GM21576 (cell line): Measurements from ENCODE around the gene MRPL1.
A peak's percentile ranks its signal among the peaks of the same experiment; 100 is the strongest.

Experiments
- ATAC-seq: cut with Tn5 transposase; IDR thresholded peaks from one replicate; pipeline ENCODE4 v1.9.1; 2021; ENCODE audit warnings: mild to moderate bottlenecking, moderate library complexity; ENCODE audit not compliant: unreplicated experiment

MRPL1 gene

DNA sequence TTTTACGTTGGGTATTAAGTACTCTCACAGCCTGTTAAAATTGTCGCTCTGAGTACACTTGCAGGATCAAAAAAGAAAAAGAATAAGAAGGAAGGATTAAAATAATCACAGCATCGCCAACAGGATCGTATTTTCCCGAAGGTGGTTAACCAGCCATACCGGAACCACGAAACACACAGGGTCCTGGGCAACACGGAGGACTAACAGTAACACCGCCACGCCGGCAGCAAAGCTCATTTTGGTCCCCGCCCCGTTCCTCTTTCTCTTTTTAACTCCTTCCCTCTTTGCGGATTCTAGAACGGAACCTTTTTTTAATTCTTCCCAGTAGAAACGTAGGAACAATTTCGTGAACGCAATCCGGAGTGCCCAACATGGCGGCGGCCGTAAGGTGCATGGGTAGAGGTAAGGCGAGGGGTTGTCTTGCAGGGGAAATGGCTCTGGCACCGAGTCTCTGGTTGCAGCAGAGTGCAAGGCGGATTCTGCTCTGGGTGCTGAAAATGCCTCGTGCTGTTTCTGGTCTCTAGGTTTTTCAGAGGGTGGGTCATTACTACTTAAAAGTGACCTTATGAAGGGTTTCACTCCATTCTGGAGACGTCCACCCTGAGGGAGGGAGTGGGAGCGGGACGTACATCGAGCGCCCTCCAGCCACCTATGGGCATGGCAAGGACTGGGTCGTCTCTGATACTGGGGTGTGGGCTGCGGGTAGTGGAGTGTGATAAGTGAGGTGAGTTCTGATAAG, at the start of gene MRPL1:
Gene MRPL1 (plus strand): TSS at position 353 of the 739 bp plus-strand sequence. CDS start 19 bp downstream, at position 372.
- ATAC-seq: peak; percentile 79

DNA sequence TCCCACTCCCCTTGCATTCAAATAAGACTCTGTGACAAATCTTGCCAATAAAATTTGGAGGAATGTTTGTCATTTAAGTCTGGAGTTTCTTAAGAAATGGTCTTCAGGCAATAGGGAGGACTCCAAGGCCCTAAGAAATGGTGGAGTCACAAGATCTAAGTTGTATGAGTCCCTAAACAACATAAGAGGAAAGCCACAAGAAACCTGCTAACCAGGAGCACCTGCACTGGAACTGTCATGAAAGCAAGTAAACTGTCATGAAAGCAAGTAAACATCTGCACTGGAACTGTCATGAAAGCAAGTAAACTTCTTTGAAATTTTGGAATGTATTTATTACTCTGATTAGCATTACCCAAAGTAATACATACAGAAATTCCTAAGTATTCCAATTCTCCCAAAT, 47.0 kb upstream of the MRPL1 start:
- no peak for ATAC-seq

DNA sequence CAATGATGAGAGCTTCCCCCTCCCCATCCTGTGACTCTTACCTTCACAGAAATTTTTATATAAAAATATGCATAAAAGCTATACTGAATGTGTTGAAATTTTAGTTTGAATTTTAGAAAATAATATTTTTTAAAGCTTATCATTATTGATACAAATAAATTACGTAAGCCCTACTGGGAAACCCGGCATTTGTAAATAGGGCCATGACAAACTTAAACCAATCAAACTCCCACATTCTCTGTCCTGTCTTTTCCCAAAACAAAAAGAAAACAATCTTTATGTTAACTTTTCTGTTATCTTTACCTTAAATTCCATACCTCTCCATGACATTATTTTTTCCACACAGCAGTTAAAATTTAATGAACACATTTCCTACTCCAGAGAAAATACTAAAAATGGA, 46.1 kb upstream of the MRPL1 start:
- no peak for ATAC-seq

DNA sequence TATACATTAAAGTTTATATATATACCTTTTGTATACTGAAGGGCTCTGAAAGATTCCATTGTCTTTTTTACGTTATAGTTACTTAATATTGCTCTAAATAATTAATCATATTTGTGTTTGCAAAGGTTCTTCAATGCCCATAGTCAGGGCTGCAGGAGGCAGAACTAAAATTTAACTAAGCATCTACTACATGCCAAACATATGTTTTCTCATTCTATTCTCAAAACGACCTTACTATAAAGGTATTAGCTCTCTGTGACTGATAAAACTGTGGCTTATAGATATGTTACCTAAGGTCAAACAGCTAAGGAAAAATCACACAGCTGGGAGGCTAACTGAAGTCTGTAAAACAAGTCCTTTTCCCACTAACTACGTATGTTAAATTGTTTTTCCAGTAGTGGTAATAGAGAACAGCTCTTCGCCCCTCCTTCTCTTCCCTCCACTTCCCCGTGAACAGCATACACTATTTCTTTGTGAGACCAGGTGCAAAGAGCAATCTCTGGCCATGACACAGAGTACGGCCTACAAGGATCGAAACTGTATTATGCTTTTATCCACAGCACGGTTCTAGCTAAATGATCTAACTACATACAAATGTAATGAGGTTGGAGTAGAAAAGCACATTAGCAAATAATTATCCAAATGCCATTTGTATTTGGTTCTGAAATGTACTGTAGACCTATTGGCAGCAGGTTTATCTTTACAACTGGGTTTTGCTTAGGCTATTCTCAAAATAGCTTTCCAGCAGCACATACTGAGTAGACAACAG, 45.1 kb upstream of the MRPL1 start:
- ATAC-seq: no peak

DNA sequence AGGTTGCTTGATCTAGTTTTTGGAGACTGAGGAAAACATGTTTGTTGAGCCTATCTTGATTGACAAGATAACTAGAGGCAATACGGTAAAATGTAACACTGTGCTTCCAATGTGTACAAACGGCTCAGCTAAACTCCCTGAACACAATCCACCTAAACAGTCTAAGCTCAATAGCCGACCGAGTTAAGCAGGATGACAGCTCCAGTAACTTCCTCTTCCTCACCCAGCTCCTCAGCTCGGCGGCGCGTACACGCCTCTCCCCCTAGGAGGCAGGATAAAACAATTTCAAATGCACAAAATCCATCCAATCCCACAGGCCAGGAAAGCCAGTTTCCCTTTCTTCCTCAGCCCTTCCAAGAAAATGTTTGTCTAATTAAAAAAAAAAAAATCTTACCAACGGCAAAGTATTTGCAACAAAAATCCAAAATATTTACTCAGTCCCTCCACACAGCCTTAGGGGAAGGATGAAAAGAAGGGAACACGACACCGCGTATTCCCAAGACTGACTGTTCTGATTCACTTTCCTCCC, 44.5 kb upstream of the MRPL1 start:
- ATAC-seq: peak; percentile 27

DNA sequence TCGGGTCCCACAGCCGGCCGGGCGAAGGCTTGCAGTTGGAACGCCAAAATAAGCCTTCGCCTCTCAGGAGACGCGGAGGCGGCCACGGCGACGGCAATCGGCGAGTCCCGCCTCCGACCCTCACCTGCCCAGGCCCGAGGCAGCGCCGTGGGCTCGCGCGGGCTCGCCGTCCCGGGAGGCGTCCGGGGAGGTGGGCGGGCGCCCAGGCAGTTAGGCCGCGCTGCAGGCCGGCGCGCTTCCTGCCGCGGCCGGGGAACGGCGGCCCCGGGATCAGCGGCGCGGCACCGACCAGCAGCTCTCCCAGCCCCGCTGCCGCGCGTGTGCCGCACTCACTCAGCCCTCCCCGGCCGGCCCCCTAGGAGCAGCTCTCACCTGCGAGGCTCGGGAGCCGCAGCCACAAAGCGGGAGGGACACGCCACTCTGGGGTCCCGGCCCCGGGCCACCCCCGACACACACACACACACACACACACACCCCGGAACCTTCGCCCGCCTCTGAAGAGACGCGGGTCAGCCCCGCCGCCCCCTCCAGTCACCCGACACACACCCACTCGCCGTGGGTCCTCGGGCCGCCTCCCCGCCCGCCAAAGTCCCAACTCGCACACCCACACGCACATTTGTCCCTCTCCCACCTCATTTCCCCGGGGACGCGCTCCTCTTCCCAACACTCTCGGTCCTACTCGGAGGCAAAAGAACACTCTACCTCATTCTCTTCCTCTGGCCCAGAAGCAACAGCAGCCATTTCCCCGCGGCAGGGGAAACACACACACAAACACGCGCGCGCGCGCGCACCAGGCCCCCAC, 43.8 kb upstream of the MRPL1 start, which contains the start of gene CNOT6L:
Gene CNOT6L (minus strand): TSS at position 767 of the 802 bp plus-strand sequence. CDS start 60 bp downstream, at position 707.
- peak; percentile 18 for ATAC-seq

DNA sequence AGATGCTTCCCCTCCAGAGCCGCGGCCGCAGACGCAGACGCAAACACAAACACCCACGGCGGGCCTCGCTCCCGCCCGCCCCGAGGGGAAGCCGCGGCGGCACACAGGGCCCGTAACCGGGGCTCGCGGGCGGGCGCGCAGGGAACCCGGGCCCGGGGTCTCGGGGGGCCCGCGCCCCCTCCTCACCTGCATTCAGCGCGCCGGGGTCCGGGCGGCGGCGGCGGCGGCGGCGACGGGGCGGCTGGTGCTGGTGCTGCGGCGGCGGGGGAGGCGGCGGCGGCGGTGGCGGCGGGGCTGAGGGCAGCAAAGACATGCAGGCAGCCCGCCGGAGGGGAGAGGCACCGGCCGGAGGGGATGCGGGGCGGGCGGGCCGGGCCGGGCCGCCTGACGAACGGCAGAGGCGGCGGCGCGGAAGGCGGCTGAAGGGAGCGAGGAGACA, 43.2 kb upstream of the MRPL1 start:
- ATAC-seq: peak; percentile 16

DNA sequence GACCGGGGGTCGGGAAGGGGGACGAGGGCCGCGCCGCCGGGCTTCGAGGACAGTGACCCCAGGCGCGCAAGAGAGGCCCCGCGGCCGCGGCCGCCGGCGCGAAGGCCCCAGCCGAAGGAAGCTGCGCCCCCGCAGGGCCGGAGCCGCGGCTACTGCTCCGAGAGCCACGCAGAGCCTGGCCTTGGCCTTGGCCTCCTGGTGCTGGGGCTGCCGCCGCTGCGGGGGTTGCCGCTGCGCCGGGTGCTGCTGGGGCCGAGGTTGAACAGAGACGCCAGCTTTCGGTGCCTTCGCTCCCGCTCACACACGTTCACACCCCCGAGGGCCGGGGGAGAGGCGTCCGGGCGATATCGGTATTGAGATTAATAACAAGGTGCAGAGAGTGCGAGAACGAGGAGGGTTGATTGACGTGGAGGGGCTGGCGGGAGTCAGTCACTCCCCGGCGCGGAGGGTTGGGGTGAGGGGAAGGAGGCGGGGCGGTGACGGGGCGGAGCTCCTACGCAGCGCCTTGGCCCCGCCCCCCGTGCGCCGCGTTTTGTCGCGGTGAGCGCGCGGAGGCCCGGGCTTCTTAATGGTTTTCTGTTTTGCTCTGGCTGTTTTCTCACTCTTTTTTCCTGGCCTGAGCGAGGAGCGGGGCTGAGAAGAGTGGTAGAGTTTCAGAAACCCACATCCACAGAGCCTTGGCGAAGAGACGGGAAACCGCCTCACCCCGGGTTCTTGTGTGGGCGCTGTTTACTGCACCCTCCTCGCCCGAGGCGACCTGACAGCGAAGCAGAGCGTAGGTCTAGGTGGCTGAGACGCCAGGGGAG, 42.6 kb upstream of the MRPL1 start:
- ATAC-seq: peak; percentile 76

DNA sequence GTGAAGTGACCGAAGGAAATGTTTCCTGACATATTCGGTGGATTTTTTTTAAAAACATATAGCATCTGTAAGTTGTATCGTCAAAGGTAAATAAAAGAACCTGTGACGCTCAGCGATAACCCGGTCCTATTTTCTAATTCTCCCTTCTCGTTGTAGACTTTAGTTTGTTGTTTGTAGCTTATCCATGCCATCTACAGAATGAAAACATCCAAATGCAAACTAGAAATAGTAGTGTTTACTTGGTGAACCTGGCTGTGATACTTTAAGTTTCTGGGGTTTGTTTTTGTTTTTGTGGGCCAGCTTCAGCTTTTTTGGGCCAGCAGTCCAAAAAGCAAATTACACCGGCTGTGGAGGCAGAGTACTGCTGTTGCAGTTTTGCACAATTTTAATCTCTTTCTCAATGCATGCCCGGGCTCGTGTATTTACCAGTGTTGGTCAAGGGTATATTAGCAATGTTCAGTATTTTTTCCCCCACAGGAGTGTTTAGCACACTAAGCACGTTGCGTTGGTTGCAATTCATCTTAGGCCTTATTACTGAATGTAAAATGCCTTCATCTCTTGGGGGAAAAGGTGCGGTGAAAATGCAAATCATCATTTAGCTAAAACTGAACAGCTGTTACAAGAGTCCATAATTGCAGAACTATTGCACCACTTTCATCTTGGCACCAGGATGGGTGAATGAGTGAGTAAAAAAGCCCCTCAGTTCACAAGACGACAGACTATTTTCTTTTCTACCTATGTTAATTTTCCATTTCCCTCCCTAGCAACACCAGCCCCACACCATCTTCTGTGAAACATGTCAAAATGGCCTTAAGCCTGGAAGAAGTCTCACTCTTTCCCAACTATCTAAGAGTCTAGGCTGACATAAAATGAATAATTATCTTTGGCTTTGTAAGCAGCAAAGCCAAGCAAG, 41.7 kb upstream of the MRPL1 start:
- ATAC-seq: no peak

DNA sequence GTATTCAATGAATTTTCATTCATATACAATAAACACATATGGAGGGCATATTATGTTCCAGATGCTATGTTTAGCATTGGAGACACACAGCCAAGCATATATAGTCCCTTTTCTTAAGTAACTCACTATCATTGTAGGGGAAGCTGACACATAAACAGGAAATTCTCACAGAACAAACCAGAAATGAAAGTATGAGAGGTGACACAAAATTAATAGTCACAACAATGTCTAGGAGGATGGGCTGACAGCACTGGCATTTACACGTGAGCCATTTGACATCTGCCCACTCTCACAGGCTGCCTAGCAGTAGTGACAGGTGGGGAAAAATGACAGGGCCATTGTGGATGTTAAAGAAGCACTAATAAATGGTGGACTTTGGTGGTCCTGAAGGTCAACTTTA, 40.9 kb upstream of the MRPL1 start:
- no peak for ATAC-seq

DNA sequence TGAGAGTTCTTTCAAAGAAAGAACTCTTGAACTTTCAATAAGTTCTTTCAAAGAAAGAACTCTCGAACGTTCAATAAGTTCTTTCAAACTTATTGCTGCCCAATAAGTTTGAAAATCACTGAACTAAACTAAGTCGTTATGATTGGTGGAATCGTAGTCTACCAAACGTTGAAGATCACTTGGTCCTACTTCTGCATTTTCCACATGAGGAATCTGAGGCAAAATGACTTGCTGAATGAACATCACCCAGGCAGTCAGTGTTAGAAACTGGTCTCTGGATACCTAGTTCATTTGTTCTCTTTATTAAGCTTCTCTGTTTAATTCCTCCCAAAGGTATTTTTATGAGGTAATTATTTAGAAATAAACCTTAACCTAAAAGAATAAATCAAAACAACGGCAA, 36.4 kb upstream of the MRPL1 start:
- no peak for ATAC-seq

DNA sequence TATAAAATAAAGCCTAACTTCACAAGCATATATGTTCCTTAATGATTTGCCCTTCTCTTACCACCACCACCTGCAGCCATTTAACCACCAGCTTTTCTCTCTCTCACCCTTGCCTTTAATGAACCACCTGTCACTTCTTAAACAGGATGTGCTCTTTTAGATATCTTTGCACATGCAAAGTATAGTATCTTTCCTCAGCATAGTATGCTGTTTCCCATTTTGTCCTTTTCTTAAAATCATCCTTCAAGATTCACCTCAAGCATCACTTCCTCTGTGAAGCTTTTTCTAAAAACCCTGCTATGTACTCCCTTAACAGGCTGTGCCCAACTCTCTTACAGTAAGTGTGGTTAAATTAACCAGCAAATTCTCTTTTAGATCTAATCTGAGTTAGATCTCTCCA, 35.3 kb upstream of the MRPL1 start:
- peak; percentile 81 for ATAC-seq

DNA sequence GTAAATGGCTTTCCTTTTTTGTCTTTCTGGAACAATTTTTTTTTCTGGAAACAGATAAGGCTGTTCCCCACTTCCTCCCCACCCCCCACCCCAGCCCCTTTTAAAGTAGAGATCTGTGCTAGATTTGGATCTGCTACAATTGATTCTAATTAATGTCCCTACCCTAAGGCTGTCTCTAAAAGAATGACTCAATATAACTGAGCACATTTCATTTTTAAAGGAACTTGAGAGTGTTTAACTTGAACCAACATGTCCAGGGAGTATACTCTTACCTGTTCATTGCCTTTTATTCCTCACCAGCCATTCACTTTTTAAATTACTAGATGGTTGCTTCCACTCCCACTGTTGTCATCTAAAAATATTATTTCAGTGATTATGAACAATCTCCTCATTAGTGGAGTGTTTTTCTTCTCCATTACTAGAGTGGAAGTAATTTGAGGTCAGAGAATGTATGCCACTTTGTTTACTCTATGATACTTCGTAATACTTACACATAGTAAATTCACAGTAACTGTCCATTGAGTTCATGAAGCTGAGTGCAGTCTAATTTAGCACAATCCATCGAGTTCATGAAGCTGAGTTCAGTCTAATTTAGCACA, 29.4 kb upstream of the MRPL1 start:
- ATAC-seq: no peak

DNA sequence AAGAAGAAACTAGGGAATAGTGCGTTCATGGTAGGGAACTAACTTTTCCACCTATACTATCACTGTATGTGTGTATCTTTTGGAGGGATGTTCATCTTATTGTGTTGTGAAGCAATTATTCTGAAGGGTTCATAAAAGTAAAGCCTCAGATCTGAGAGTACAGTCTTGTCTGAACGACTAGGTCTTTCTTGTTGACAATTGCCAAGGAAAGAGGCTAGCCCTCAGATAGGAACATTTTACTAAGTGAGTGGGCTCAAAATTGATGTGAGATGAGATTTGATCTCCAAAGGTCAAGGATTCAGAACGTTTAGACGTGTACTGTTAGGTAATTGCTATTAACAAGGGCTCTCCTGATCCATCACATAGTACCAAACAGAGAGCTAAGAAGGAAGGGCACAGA, 28.2 kb upstream of the MRPL1 start:
- ATAC-seq: no peak

DNA sequence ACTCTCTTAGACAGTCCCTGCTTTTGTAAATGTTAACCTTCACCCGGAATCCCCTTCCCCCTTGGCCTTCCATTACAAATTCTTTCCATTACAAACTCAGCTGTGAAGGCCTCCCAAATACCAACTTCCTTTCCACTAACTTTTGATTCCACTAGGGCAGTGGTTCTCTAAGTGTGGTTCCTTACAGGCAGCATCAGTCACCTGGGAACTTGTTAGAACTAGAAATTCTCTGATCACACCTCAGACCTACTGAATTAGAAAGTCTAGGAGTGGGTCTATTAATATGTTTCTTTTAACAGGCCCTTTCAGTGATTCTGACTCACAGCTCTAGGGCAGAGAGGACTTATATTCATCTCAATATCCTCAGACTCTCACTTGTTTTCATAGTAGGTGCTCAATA, 19.0 kb upstream of the MRPL1 start:
- no peak for ATAC-seq

DNA sequence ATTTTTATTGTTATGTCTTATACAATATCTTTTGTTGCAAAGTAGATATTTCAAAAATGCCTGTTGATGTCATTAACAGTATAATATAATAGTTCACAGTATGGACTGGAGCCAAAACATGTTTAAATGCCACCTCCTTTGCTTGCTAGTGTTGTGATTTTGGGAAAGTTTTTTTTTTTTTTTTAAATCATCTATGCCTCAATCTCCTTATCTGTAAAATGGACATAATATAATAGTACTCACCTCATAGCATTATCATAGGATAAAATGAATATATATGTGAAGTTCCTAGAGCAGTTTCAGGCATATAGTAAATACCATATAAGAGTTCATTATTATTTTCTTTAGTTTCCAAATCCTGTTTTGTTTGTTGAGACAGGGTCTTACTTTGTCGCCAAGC, 18.3 kb upstream of the MRPL1 start:
- no peak for ATAC-seq

DNA sequence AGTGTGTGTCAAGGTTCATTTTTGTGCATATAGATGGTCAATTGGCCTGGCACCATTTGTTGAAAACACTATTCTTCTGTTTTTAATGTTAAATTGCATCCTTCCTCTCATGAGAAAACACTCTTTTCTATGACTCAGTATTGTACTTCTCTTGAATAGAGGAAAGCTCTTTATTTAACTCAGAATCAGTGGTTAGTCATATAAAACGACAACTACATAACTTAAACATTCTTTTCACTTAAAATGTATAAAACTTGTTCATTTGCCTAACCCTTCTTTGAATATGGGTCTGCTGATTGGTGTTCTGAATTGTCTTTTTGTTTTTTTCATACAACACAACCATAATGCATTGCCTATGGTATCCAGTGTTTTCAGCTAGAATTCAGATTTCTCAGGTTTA, 17.2 kb upstream of the MRPL1 start:
- ATAC-seq: no peak

DNA sequence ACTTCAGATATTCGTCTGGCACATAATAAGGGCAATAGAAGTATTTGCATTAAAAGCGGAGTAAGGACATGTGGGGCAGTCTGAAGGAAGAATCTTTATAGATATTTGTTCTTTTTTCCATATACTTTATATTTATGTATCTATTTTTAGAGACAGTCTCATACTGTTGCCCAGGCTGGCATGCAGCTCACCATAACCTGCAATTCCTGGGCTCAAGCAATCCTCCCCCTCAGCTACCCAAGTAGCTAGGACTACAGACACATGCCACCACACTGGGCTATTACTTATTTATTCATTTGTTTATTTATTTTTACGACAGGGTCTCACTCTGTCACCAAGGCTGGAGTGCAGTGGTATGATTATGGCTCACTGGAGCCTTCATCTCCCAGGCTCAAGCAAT, 16.7 kb upstream of the MRPL1 start:
- no peak for ATAC-seq

DNA sequence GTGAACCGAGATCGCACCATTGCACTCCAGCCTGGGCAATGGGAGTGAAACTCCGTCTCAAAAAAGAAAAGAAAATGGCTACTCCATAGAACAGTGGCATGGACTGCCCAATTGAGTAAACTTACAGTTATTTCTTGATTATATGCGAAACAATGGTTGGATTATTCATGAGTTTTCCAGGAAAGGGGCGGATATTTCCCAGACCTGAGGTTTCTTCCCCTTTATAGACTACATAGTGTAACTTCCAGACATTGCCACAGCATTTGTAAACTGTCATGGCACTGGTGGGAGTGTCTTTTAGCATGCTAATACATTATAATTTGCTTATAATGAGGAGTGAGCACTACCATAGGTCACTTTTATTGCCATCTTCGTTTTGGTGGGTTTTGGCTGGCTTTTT, 14.1 kb upstream of the MRPL1 start:
- no peak for ATAC-seq
